ENCODE data around the gene CAMK2A. TPM values are rescaled to one million over a fixed set of nuclear protein-coding genes. Genes with fewer than 3 reads are reported as not detected.

CAMK2A gene
- total and polyA plus RNA-seq, 10 donors, result 0.03 to 1.1 (median 0.66) TPM; not detected in 2

- TF ChIP-seq POLR2A (IDR thresholded peaks at IDR 0.05) (no peak), CTCF (IDR thresholded peaks at IDR 0.05 in 8 of 11, conservative IDR thresholded peaks at IDR 0.05 in 3 of 11) (no peak), POLR2AphosphoS5 (IDR thresholded peaks at IDR 0.05) (no peak)
Measured at GRCh38 chr5:150223474-150223873, 66.1 kb downstream of the CAMK2A start.

GRCh38 chr5:150222906-150223305, 66.7 kb downstream of the CAMK2A start:
- WGBS, 5 donors, result 85 to 96% (median 94%) methylated on average over 5 to 21 of the region's 21 CpGs
- intact Hi-C loops (cut with DNase I; ENCODE audit: low total_unique reads), result no loop called here
- no peaks in the 10 kb centered on the region for H3K36me3 ChIP-seq
- H3K4me1 ChIP-seq, result peaks cover 0 to 5% (median 0%) of the 10 kb centered on the region in 6 donors
- DNase-seq, result no peak
- no peak overlapping the region for H3K4me3 ChIP-seq
- no peak for TF ChIP-seq POLR2AphosphoS5 (IDR thresholded peaks at IDR 0.05)
- no peak for TF ChIP-seq CTCF (IDR thresholded peaks at IDR 0.05 in 8 of 11, conservative IDR thresholded peaks at IDR 0.05 in 3 of 11)
- TF ChIP-seq POLR2A (IDR thresholded peaks at IDR 0.05), result no peak
- H3K27ac ChIP-seq, result no peak overlapping the region
- H3K9me3 ChIP-seq, result no peaks in the 10 kb centered on the region
- peaks cover 0 to 21% (median 0%) of the 10 kb centered on the region in 7 donors for H3K27me3 ChIP-seq (replicated peaks in 1 of 7)

More at GRCh38 chr5:150223474-150223873, 66.1 kb downstream of the CAMK2A start:
- no peak for DNase-seq
- peaks cover 0 to 19% (median 0%) of the 10 kb centered on the region in 7 donors for H3K27me3 ChIP-seq (replicated peaks in 1 of 7)
- no peaks in the 10 kb centered on the region for H3K36me3 ChIP-seq
- intact Hi-C loops (cut with DNase I; ENCODE audit: low total_unique reads), result no loop called here
- H3K4me1 ChIP-seq, result no peaks in the 10 kb centered on the region
- no peak overlapping the region for H3K4me3 ChIP-seq
- WGBS, 5 donors, result 81 to 91% (median 91%) methylated on average over 7 of the region's 7 CpGs
- no peak overlapping the region for H3K27ac ChIP-seq
- no peaks in the 10 kb centered on the region for H3K9me3 ChIP-seq

GRCh38 chr5:150221471-150221870, 68.1 kb downstream of the CAMK2A start:
- no peak overlapping the region for H3K4me3 ChIP-seq
- H3K4me1 ChIP-seq, result peaks cover 0 to 8% (median 0%) of the 10 kb centered on the region in 6 donors
- peaks cover 0 to 35% (median 0%) of the 10 kb centered on the region in 7 donors for H3K27me3 ChIP-seq (replicated peaks in 1 of 7)
- no peak for DNase-seq
- TF ChIP-seq CTCF (IDR thresholded peaks at IDR 0.05 in 8 of 11, conservative IDR thresholded peaks at IDR 0.05 in 3 of 11), result no peak
- no peak for TF ChIP-seq POLR2AphosphoS5 (IDR thresholded peaks at IDR 0.05)
- no peak for TF ChIP-seq POLR2A (IDR thresholded peaks at IDR 0.05)
- intact Hi-C loops (cut with DNase I; ENCODE audit: low total_unique reads), result no loop called here
- no peaks in the 10 kb centered on the region for H3K9me3 ChIP-seq
- H3K36me3 ChIP-seq, result no peaks in the 10 kb centered on the region
- no peak overlapping the region for H3K27ac ChIP-seq
- WGBS, 5 donors, result 83 to 91% (median 86%) methylated on average over 5 of the region's 5 CpGs

DNA sequence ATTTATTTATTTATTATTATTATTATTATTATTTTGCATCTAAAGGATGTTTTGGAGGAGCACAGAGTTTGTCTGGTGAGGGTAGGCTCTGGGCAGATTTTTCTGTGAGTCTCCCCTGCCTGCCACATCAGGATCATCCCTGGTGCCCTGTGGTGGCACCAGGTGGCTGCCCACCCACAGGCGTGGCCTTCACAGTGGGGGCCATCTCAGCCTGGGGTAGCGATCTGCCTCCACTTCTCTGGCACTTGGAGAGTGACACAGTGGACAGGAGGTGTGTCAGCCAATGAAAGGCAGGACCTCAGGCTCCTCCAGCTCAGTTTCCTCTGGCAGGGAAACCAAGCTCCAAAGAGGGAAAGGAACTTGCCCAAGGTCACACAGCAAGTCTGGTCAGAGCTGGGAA, 69.7 kb downstream of the CAMK2A start:
- Histone ChIP-seq H3K4me1 (peaks cover 0 to 8% (median 0%) of the 10 kb centered on the region in 6 donors), H3K36me3 (no peaks in the 10 kb centered on the region), H3K4me3 (no peak overlapping the region), H3K27ac (no peak overlapping the region), H3K9me3 (no peaks in the 10 kb centered on the region), H3K27me3 (replicated peaks in 1 of 7) (peaks cover 0 to 36% (median 0%) of the 10 kb centered on the region in 7 donors)
- DNase-seq, result no peak
- 62 to 92% (median 81%) methylated on average over 2 of the region's 2 CpGs for WGBS, 5 donors
- intact Hi-C loops (cut with DNase I; ENCODE audit: low total_unique reads), result loop anchor here (2.0 to 10.0 kb wide), 3 partner anchors 59 to 383 kb away; no protein-coding TSS in a partner anchor
- TF ChIP-seq POLR2A (IDR thresholded peaks at IDR 0.05), result no peak
- no peak for TF ChIP-seq CTCF (IDR thresholded peaks at IDR 0.05 in 8 of 11, conservative IDR thresholded peaks at IDR 0.05 in 3 of 11)
- TF ChIP-seq POLR2AphosphoS5 (IDR thresholded peaks at IDR 0.05), result no peak

Data from spleen (tissue), 11 donors.